Medulla oblongata (tissue), 1 donor: ENCODE data around the gene BTBD9.

Experiments
- DNase-seq: peaks from one replicate; pipeline ENCODE4 v3.0.0-alpha.2; 2015; ENCODE audit errors: extremely low spot score

Gene BTBD9

DNA sequence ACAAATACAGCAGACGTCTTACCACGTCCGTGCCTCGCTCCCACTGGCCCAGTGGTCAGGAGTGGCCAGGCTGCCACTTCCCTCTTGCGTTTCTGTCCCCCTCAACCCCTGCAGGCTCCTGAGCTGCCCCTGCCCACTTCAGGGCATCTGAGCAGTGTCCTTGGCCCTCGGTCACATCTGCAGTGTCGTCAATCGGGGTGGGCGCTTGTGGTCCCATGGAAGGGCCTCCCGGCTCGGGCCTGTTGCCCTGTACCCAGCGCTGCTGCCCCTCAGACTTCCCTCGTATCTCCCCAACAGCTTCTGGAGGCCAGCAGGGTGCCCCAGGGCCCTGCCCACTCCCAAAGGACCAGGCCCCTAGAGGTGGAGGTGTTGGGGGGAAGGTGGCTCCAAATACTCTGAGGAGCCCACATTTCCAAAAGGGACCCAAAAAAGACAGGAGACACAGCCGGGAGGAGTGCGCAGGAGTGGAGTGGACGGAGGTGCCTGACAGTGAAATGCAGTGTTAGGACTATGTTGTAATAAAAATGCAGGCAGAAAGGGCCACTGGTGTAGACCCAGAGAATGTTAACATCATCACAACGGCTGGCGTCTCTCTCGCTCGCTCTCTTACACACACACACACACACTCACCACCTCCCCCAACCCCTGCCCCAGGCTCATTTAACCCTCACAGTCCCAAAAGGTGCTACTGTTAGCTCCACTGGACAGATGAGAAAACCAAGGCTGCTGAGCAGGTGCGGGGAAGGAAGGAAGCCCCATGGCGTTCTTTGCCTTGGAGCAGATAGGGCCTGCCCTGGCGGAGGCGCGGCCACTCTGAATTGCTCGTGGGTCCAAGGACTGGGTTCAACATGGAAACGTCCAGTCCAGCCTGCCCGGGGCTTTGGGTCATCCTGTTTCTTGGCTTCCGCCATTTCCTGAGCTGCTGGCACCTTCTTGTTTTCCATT is 476.3 kb downstream of the BTBD9 start:
- no peak for DNase-seq

DNA sequence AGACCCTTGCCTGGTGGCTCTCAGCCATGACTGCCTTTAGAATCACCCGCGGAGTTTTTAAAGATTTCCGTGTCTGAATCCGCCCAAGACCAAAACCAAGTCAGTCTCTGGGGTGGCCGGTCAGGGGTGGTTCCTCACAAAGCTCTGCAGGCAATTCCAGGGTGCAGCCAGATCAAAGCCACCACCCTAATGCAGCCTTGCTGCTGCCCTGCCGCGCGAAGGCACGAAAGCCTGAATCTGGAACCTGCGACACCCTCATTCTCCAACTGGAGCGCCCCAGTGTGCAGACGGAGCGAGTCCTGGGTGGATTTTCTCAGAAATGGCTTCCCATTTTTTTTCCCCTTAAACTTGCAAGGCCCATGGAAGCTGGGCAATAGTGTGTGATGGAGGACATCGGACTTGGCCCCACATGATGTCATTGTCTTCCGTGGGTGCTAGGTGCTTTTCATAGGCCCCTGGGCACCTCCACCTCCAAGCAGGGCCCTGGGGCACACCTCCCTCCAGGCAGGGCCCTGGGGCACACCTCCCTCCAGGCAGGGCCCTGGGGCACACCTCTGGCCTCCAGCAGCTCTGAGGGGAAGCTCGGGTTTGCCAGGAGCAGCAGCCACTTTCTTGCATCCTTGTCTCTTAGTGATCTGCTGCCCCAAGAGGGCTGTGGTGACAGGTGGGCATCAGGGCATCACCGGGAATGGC is 477.1 kb downstream of the BTBD9 start:
- DNase-seq = no peak

DNA sequence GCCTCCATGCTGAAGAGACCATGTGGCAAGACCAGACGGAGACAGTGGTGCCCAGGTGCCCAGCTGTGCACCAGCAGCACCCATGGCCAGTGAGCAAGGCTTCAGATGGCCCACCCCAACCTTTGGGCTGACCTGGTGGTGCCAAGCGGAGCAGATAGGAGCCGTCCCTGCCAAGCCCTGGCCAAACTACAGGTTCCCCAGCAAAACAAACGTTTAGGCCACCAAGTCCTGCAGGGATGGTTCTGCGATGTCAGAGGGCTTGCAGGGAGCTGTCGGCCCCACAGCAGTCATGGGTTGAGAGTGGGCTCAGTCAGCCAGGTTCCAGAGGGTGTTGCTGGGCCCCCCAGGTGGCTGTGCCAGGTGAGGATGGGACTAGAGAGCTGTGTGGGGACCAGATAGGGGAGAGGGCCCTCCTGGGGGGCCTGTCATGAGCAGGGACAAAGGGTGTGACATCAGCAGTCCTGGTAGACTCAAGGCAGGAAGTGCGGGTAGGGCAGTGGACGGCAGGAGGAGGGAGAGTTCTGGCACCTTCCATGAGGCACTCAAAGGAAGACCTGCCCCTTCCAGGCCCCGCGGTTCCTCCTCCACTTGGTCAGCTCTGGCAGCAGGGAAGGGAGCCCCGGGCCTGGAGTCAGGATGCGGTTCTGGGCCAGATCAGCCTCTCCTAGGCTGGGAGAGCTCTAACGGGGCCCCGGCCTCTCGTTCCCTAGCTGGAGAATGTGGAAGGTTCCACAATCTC is 477.8 kb downstream of the BTBD9 start:
- DNase-seq = no peak

DNA sequence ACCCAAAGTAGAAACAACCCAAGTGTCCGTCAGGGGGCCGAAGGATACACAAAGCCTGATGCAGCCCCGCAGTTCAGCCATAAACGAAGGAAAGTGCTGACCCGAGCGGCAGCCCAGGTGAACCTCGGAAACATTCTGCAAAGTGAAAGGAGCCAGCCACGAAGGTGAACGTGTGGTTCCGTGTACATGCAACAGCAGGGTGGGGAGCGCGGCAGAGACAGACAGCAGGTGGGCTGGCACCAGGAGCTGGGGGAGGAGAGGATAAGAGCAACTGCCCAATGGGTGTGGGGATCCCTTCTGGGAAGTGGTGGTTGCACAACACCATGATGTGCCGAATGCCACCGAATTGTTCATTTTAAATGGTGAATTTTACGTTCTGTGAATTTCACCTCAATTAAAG is 478.4 kb downstream of the BTBD9 start:
- no peak for DNase-seq

DNA sequence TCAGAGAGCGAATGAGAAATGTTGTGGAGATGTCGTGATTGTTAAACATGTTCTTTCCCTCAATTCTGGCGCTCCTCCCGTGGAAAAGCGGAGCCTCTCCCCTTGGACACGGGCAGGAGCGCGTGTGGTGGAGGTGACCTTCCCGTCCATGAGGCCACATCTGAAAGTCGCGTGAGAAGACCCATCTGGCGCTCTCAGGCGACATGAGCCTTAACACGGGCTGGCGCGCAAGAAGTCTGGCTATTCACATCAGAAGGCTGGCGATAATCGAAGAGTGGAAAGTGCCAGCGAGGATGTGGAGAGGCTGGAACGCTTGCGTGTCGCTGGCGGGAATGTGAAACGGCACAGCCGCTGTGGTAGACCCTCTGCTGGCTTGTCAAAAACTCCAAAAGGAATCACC is 478.9 kb downstream of the BTBD9 start:
- DNase-seq = no peak

DNA sequence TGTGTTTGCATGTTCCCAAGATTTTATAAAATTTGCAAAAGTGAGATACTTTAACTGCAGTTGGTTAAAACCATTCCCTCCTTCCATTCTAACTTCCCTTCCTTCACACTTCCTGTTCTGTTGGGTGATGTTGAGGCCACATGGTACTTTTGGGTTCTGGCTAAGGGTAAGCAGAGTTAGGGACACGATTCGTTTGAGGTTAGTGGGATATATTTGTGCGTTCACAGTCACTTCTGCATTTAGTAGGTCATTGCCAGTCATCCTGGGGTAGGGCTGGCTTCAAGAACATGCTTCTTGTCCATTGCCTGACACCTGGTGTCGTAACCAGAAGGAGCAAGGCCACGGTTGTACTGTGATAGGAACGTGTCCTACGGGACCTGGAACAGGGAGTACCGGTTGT is 480.1 kb downstream of the BTBD9 start:
- DNase-seq = no peak

DNA sequence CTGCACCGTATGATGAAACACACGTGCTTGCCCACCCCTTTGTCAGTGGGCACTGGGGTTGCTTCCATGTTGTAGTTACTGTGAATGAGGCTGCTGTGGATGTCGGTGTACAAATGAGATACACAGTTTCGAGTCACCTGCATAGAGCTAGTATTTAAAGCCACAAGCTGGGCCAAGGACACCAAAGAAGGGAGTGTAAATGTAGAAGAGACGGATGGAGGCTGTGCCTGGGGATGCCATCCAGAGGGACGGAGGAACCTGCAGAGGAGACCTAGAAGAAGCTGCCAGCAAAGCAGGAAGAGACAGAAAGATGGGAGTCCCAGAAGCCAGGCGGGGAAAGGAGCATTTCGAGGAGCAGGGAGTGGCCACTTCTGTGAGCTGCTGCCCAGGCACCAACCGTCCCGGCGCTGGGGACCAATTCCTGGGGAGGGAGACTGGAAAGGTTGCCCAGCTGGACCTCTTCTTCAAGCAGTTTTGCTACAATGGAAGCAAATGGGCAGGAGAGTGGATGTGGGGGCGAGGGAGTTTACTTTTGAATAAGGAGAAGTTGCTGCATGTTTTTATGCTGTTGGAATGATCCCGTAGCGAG is 480.9 kb downstream of the BTBD9 start:
- no peak for DNase-seq

DNA sequence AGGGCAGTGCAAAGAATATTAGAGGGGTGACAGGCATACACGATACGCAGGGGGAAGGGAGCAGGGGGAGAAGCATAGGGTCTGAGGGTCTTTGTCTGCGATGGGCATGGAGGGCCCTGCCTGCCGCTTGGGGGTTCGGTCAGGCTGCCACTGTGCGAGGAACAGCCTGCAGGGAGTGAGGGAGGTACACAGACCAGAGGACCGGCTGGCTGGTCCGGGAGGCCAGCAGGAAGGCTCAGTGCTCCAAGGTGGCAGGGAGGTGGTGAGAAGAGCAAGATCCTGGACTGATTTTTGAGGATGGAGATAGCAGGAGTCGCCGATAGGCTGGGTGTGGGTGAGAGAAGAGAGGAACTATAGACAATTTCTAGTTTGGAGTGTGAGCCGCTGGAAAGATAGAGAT is 481.8 kb downstream of the BTBD9 start:
- no peak for DNase-seq

DNA sequence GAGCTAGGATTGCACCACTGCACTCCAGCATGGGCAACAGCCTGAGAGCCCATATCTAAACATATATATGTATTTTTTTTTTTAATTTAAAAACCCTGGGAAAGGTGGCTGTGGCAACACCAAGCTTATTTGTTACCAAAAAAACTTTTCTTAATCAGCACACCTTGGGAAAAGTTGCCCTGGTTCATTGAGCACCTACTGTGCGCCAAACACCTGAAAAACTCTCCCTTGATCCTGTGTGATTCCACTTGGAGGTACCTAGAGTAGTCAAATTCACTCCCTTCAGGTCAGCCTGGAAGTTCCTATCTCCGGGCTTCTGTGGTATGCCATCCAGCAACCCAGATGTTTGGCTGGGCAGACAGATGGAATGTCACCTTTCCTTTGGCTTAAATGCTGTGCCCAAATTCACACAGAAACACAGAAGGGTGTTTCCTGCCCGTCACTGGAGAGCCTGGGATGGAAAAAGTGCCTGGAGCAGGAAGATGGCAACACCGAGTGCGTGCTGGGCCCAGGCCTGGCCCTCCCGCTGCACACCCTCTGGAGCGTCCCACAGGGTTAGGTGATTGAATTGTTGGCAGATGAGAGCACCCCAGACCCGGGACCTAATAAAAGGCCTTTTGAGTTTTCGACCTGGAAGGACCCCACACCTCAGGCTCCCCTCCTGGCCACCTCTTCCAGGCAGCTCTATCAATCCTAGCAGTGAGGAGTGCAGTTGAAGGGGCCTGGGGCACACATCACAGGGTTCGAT is 482.7 kb downstream of the BTBD9 start:
- DNase-seq = no peak

DNA sequence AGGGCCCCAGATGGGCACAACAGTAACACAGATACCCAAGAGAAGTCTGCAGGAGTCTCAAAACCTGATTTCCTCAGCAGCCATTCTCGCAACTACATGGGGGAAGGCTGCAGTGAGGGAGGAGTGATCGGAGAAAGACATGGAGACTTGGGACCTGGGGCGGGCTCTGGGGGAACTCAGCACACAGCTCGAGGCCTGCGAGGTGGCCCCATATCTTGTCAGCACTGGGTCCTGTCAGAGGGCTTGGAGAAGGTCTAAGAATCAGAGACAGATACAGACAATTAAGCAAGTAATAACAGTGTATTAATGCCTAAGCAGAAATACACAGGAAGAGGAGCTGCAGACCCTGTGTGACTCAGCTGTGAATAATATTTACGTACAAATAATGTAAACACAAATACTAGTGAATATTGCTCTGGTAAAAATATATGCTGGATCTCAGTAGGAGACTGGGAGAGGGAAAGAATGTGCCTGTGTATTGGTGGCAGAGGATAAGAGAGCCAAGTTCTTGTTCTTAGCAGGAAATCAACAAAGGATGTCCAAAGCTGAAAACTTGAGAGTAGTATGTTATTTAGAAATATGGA is 484.0 kb downstream of the BTBD9 start:
- DNase-seq = no peak

DNA sequence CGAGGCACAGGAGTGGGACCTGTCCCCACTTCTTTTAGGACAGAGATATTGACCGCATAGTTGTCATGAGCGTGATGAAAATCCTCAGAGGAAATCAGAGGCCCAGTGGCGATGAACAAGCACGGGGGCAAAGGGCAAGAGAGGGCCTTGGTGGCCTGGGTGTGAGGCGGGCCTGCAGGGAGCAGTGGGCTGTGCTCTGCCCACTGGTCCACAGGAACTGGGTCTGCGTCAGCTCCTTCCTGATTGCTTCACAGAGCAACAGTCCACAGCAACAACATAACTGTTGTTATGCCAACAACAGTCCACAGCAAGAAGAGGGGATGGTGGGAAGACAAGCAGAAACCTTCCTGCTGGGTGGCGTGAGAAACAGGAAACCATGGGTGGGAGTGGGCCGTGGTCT is 484.6 kb downstream of the BTBD9 start:
- DNase-seq = no peak

DNA sequence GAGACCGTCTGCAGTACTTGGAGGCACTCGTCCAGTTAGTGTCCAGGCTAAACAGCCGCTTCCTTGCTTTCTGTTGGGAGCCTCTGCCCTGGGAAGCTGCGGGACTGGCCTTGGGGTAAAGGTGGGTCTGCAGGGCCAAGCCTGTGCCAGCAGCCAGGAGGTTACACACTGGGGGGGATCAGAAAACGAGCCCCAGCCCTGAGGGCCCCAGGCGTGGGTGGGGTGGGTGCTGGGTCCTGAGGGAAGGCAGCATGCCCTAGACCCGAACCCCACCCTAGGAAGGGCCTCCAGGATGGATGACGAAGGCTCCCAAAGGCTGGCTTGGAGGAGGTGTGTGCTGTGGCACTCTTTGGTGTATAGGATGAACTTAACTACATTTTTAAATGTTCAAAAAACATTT is 485.0 kb downstream of the BTBD9 start:
- DNase-seq = no peak

DNA sequence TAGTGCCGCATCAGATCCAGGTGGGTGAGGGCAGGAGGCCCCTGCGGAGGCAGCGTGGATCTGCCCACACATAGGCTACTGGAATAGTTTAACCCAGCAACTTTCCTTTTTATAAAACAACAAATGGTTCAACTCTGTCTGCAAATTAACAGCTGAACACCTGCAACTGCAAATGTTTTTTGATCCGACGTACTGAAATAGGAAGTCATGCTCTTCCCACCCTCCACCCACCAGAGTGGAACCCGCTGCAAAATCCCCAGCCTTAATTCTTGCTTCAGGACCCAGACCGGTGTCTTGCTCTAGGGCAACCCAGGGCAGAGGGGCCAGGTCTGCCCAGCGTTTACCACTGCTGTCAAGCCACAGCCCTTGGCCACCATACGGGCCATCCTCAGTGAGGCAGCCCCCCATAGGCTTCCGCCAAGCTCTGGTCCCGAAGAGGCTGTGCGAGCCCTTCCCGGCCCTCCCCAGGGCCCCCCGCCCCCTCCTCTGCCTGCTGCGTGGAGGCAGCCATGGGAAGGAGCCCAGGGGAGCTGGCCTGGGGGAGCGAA is 485.9 kb downstream of the BTBD9 start:
- no peak for DNase-seq

DNA sequence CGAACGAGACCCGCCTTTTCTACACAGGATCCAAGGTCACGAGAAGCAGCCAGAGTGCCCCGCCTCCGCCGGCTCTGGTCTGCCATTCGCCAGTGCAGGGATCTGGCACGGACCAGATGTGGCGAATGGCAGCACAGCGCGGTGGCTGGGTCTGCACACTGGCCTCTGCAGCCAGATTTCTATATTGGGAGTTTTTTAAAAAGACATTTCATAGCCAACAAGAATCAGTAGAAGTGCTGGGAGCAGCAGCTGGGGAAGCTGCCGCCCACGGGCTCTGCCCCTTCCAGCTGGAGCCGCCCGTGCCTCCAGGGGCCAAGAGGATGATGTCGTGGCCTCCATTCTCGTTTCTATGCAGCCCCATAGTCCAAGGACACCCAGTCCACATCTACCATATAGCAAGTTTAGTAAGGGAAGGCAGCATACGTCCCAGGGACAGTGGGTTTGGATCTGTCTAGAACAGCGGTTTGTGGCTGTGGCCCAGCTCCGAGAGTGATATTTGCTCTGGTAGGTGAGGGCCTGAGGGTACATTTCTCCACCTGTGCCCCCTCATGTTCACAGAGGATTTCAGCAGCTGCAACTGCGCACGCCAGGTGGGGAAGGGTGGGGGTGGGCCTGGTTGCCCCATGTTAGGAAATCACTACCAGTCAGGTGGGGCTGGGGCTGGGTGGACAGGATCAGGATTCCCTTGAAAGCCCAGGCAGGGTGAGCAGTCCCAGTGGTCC is 486.5 kb downstream of the BTBD9 start:
- no peak for DNase-seq

DNA sequence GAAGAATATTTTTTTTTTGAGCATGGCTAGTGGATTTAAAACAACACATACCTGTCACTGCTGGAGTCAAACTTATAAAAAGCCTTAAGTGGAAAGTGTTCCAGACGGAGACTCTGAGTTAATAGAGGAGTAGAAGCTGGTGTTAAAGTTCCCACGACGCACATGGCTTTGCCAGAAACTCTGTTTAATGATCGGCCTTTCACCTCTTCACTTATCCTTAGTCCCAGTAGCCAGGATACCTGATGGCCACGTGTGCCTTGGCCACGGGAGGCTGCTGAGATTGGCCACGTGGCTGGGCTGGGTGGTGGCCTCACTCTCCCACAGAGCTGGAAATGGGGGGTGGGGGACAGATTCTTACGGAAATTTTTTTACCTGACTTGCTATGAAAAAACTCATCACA is 487.1 kb downstream of the BTBD9 start:
- DNase-seq = no peak

DNA sequence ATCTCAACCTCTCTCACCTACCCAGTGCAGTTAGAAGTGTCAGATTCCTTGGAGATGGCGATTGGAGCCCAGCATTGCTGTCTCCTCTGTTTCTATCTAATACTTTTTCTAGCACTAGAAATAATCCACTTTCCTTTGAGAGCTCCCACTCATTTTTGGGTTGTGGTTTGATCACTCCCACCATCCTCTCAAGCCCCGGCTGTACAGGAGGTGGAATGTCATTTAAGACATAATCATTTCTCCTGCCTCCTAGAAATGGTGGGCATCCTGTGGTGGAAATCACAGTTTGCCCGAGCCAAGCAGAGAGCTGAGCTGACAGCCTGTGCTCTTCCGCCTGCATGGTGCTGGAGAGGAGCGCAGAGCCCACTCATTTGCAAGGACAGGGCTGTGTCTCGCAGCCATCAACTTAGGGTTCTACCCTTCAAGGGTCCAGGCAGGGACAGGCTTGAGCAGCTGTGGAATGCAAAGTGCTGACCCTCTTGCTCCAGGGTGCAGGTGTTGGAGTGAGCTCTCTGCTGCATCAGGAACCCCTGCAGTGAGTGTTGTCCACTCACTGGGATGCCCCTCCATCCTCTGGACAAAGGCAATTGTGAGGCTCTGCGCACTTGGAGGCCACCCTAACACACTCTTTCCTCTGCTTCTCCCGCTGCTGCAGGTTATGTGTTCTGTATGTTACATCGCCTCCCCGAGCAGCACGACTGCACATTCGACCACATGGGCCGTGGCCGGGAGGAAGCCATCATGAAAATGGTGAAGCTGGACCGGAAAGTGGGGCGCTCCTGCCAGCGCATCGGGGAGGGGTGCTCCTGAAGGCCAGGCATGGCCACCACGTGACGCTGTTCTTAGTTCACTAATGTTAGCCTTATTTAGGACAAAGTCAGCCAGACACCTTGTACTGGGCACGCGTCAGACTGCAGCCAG is 487.9 kb downstream of the BTBD9 start:
- no peak for DNase-seq

DNA sequence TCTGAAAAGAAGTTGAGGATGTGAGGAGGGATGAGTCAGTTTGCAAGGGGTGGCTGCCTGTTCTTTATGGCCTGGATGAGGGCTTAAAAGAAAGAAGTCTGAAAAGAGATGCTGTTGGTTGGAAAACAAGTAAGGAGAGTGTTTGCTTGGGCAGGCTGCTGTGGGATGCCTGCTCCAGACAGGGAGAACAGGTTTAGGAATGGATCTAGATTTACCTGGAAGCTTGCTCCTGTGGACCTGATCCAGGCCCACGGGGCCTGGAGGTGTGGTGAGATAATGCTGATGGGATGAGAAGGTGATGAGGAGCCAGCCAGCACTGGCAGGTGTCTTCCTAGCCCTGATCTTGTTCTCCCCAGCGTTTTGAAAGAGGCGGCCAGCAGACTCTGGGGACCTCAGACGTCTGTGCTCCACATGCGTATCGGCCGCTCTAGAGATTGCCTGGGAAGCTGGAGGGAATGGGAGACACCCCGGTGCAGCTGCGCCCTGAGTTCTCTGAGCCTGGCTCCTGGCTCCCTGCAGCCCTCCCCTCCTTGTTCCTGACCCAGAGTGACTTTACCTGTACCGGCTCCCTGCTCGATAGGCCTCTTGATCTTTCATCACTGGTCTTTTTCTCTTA is 488.9 kb downstream of the BTBD9 start:
- no peak for DNase-seq

DNA sequence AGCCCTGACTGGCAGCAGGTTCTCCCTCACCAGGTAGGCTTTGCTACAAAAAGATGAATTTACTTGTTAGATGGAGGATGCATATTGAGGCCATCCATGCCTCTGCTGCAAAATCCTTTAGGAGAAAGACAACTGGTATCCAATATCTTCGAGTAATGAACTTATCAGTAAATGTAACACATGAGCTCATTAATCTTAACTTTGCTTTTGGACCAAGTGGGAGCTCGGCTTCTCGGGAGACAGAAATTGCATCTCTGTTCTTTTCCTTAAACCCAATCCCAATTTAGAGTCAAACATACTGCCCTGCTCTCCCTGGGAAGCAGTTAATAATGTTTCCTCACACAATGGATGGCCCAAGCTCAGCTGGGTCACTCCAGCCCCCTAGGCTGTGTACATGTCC is 489.7 kb downstream of the BTBD9 start:
- no peak for DNase-seq

DNA sequence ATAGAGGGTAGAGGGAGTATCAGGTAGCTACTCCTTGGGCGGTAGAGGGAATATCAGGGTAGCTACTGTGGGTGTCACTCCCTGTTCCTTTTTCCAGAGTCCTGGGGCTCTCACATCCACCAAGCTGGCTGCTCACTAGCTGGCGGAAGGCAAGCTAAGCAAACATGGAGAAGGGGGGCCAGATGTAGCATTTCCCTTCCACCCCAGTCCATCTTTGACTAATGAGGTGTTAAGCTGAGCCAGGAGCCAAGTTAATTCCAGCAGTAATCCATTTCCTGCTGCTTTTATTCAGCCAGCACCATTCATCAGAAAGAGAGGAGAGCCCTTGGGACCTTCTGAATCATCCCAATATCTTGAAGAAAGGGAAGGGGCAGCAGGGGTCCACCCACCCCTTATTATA is 490.2 kb downstream of the BTBD9 start:
- no peak for DNase-seq
